H1 (cell line): ENCODE data around the gene CDC14B. TPM values are rescaled to one million over a fixed set of nuclear protein-coding genes. Genes with fewer than 3 reads are reported as not detected.
"Not testable (repeated sequence)": the region's sequence is repeated elsewhere in the genome, so short reads cannot be mapped to it uniquely, and the experiment has no call there.

ENCODE experiments used
- CTCF ChIA-PET: fragments of 300-600 bp; sonication (Branson Sonifier 250); formaldehyde crosslinking; loops from one replicate; lab custom pipeline; 2021; ENCODE audit not compliant: partially characterized antibody; lab: Charles Lee
- POLR2A ChIA-PET: fragments of 300-600 bp; sonication (Branson Sonifier 250); formaldehyde crosslinking; loops from one replicate; lab custom pipeline; 2021; ENCODE audit warnings: inconsistent platforms; ENCODE audit not compliant: partially characterized antibody; lab: Charles Lee
- DNase-seq, 2 experiments: peaks; one replicate each; pipeline versions ENCODE4 v3.0.0 to v3.0.0-alpha.2; 2010 to 2022; ENCODE audit warnings: low spot score in 2 of 2, low read depth in 1 of 2, mixed read lengths in 1 of 2
- FAIRE-seq: peaks from 2 replicates; lab custom pipeline; 2011; peaks lifted over from hg19 to GRCh38; lab: Jason Lieb, UNC
- H2AFZ ChIP-seq: 2 replicates; pipeline ENCODE4 v1.8.1; 2012; ENCODE audit warnings: low read length, inconsistent platforms
- H2AK5ac ChIP-seq: 2 replicates; pipeline ENCODE4 v1.6.1; 2013; ENCODE audit warnings: low read depth, low read length
- H2BK120ac ChIP-seq: replicated peaks from 2 replicates; pipeline ENCODE3; 2013; ENCODE audit warnings: low read depth, low read length, inconsistent platforms
- H2BK12ac ChIP-seq: 2 replicates; pipeline ENCODE4 v1.6.1; 2013; ENCODE audit warnings: low read depth, low read length
- H2BK15ac ChIP-seq: 2 replicates; pipeline ENCODE4 v1.6.1; 2013; ENCODE audit warnings: low read length
- H2BK20ac ChIP-seq: 2 replicates; pipeline ENCODE4 v1.6.1; 2013; ENCODE audit warnings: low read length
- H2BK5ac ChIP-seq: 2 replicates; pipeline ENCODE4 v1.6.1; 2013; ENCODE audit warnings: low read depth, low read length
- H3K14ac ChIP-seq: 2 replicates; pipeline ENCODE4 v1.6.1; 2013; ENCODE audit warnings: inconsistent platforms; ENCODE audit not compliant: insufficient read length
- H3K18ac ChIP-seq: 2 replicates; pipeline ENCODE4 v1.6.1; 2013; ENCODE audit warnings: low read length; ENCODE audit errors: extremely low read depth
- H3K23ac ChIP-seq: 2 replicates; pipeline ENCODE4 v1.6.1; 2013; ENCODE audit warnings: inconsistent platforms; ENCODE audit not compliant: insufficient read length
- H3K23me2 ChIP-seq: 2 replicates; pipeline ENCODE4 v1.6.1; 2013; ENCODE audit warnings: low read depth, low read length
- H3K27ac ChIP-seq: 2 replicates; pipeline ENCODE4 v1.6.1; 2011; ENCODE audit warnings: low read depth, low read length, inconsistent platforms
- H3K27me3 ChIP-seq, 4 experiments: replicated peaks in 1 of 4; 1 replicate in 1 of 4; 2 replicates in 3 of 4; pipeline versions ENCODE4 v1.6.1 to v1.8.1; 2011 to 2013; ENCODE audit warnings: low read length in 3 of 4, mild to moderate bottlenecking in 3 of 4, inconsistent platforms in 2 of 4, mixed read lengths in 2 of 4, moderate library complexity in 1 of 4; ENCODE audit not compliant: control insufficient read depth in 3 of 4, insufficient read depth in 3 of 4; ENCODE audit errors: extremely low read depth in 1 of 4
- H3K36me3 ChIP-seq, 4 experiments: 2 replicates each; pipeline versions ENCODE4 v1.6.1 to v1.8.1; 2011 to 2013; ENCODE audit warnings: mild to moderate bottlenecking in 4 of 4, low read length in 3 of 4, moderate library complexity in 2 of 4, control low read depth in 1 of 4, inconsistent platforms in 1 of 4; ENCODE audit not compliant: insufficient read depth in 4 of 4, control insufficient read depth in 2 of 4
- H3K4ac ChIP-seq: replicated peaks from 2 replicates; pipeline ENCODE3; 2013; ENCODE audit warnings: low read length, low read depth, mixed read lengths, inconsistent platforms; ENCODE audit not compliant: insufficient read length
- H3K4me1 ChIP-seq, 4 experiments: replicated peaks in 1 of 4; 1 replicate in 1 of 4; 2 replicates in 3 of 4; pipeline versions ENCODE4 v1.6.1 to v1.8.1; 2011 to 2013; ENCODE audit warnings: low read length in 3 of 4, inconsistent platforms in 2 of 4, mixed read lengths in 1 of 4; ENCODE audit not compliant: insufficient read depth in 4 of 4, control insufficient read depth in 3 of 4
- H3K4me2 ChIP-seq, 2 experiments: 2 replicates each; pipeline versions ENCODE4 v1.6.1 to v1.8.1; 2011 to 2013; ENCODE audit warnings: low read depth in 2 of 2, low read length in 2 of 2, control low read depth in 1 of 2, inconsistent platforms in 1 of 2, mild to moderate bottlenecking in 1 of 2; ENCODE audit not compliant: insufficient read depth in 1 of 2
- H3K4me3 ChIP-seq, 4 experiments: fragments of 200-600, 300-600 bp in 1 of 4; sonication (generic), shearing (Covaris generic), sonication (Bioruptor Twin) in 1 of 4; 2 replicates each; pipeline versions ENCODE4 v1.5.1 to v1.8.1; 2011 to 2016; ENCODE audit warnings: low read length in 4 of 4, low read depth in 3 of 4, control low read depth in 2 of 4, inconsistent platforms in 2 of 4, mild to moderate bottlenecking in 2 of 4, mixed read lengths in 1 of 4, moderate library complexity in 1 of 4; ENCODE audit not compliant: insufficient read depth in 2 of 4; ENCODE audit errors: extremely low read depth in 1 of 4
- H3K56ac ChIP-seq: replicated peaks from 2 replicates; pipeline ENCODE3; 2013; ENCODE audit warnings: low read depth, mild to moderate bottlenecking, mixed read lengths, low read length, inconsistent platforms; ENCODE audit not compliant: insufficient read length
- H3K79me1 ChIP-seq: 2 replicates; pipeline ENCODE4 v1.6.1; 2013; ENCODE audit warnings: low read depth, low read length, control low read depth
- H3K79me2 ChIP-seq, 2 experiments: 2 replicates each; pipeline versions ENCODE4 v1.6.1 to v1.8.1; 2012 to 2013; ENCODE audit warnings: low read length in 2 of 2, mild to moderate bottlenecking in 2 of 2, inconsistent platforms in 1 of 2; ENCODE audit not compliant: insufficient read depth in 2 of 2, control insufficient read depth in 1 of 2
- H3K9ac ChIP-seq, 4 experiments: replicated peaks in 1 of 4; 1 replicate in 1 of 4; 2 replicates in 3 of 4; pipeline versions ENCODE4 v1.6.1 to v1.8.1; 2011 to 2013; ENCODE audit warnings: low read depth in 3 of 4, low read length in 3 of 4, control low read depth in 2 of 4, mild to moderate bottlenecking in 2 of 4, moderate library complexity in 2 of 4, inconsistent platforms in 1 of 4; ENCODE audit errors: extremely low read depth in 1 of 4
- H3K9me3 ChIP-seq, 2 experiments: 2 replicates each; pipeline versions ENCODE4 v1.6.1 to v1.8.1; 2012 to 2013; ENCODE audit warnings: mild to moderate bottlenecking in 2 of 2, moderate library complexity in 2 of 2, control low read depth in 1 of 2, inconsistent platforms in 1 of 2, low read depth in 1 of 2, low read length in 1 of 2, mixed read lengths in 1 of 2; ENCODE audit not compliant: insufficient read depth in 2 of 2
- H4K20me1 ChIP-seq, 2 experiments: replicated peaks in 1 of 2; 2 replicates each; pipeline versions ENCODE3 to v1.8.1; 2011 to 2013; ENCODE audit warnings: inconsistent platforms in 2 of 2, low read length in 2 of 2, mild to moderate bottlenecking in 1 of 2; ENCODE audit not compliant: insufficient read depth in 2 of 2, control insufficient read depth in 1 of 2
- H4K5ac ChIP-seq: 2 replicates; pipeline ENCODE4 v1.6.1; 2013; ENCODE audit warnings: low read length, low read depth, mixed read lengths, inconsistent platforms; ENCODE audit not compliant: insufficient read length
- H4K8ac ChIP-seq: 2 replicates; pipeline ENCODE4 v1.8.0; 2013; ENCODE audit warnings: mild to moderate bottlenecking, moderate library complexity, low read length, inconsistent platforms; ENCODE audit not compliant: insufficient read depth; ENCODE audit errors: extremely low read depth
- H4K91ac ChIP-seq: replicated peaks from 2 replicates; pipeline ENCODE3; 2013; ENCODE audit warnings: low read length, mixed read lengths, inconsistent platforms; ENCODE audit not compliant: insufficient read length
- polyA plus RNA-seq, 7 experiments: library from polyadenylated mRNA; depleted of rRNA in 3 of 7; stranded (reverse) in 5 of 7; unstranded in 2 of 7; fragments of >200 nt in 5 of 7; fragments of 200-250 nt in 2 of 7; gene quantifications; 1 replicate in 5 of 7; 2 replicates in 1 of 7; 4 replicates in 1 of 7; pipeline versions ENCODE4 v1.2.1 to v1.2.3, GENCODE V29; 2011 to 2013; ENCODE audit warnings: missing spikeins in 2 of 7, mixed read lengths in 2 of 7
- total RNA-seq: library from RNA; stranded (reverse); fragmentation: NEBNext Ultra II Directional; extraction: Animal tissue kit (Norgen Biotek cat#: 25700); gene quantifications from 2 replicates; pipeline ENCODE4 v1.2.1, GENCODE V29; 2021

CDC14B gene
- total and polyA plus RNA-seq, 2 of the 8 experiments (the other 6 are each of a cell fraction or from before 2014, with no cell fraction given) = 17.2 to 44.6 TPM

- H2BK20ac ChIP-seq, H3K27ac ChIP-seq, H4K5ac ChIP-seq, H3K56ac ChIP-seq, H3K4ac ChIP-seq, H3K23ac ChIP-seq, FAIRE-seq, H2AFZ ChIP-seq, H2BK12ac ChIP-seq, H4K91ac ChIP-seq, H3K79me2 ChIP-seq, H2AK5ac ChIP-seq, DNase-seq, H3K4me2 ChIP-seq, H3K36me3 ChIP-seq, H2BK5ac ChIP-seq, H4K20me1 ChIP-seq, H3K23me2 ChIP-seq, H3K4me3 ChIP-seq, H4K8ac ChIP-seq, H3K18ac ChIP-seq, H2BK120ac ChIP-seq, H3K27me3 ChIP-seq, H3K9ac ChIP-seq, H2BK15ac ChIP-seq, H3K9me3 ChIP-seq, H3K79me1 ChIP-seq, H3K14ac ChIP-seq: not testable (repeated sequence)
- peaks cover 0 to 10% (median 1%) of the 10 kb centered on the region in 4 experiments; a peak in 4 of 7 replicates for H3K4me1 ChIP-seq
- POLR2A ChIA-PET = interaction anchor here (1.3 kb wide), 1 partner anchor 10 kb away, joined by 3 read pairs; no protein-coding TSS in a partner anchor
- CTCF ChIA-PET = interaction anchor here (0.6 kb wide), 1 partner anchor 48 kb away, joined by 3 read pairs; no protein-coding TSS in a partner anchor
Measured at GRCh38 chr9:96503374-96503748, 116.3 kb downstream of the CDC14B start.
